ENCODE measurements around the gene PLP1. TPM values are rescaled to one million over a fixed set of nuclear protein-coding genes. Genes with fewer than 3 reads are reported as not detected.

The PLP1 gene
- total RNA-seq, 1 experiment from 2014 or later = 29.2 TPM

DNA sequence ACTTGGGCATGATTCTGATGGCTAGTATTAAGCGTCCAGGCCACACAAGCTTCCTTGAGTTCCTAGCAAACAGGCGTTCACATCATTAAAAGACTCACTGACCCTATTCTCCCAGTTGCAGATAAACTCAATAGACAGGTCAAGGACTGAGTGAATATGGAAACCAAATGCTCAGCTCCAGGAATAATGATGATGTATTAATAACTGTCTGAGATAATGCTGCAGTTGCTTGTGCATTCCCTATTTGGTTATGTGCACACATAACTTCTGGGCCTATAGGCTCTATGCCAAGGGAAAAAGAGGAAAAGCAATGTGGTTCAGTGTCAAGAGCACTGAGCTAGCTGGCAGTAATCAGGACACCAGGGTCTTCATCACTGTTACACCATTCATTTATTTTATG, 51.9 kb downstream of the PLP1 start:
- ATAC-seq (no peak), DNase-seq (ENCODE audit: low spot score) (no peak)
- ChIA-PET CTCF (no interaction called here), POLR2A (no interaction called here)
- peaks cover 76% of the 10 kb centered on the region for H3K27me3 Mint-ChIP-seq (ENCODE audit: low read depth)
- H3K36me3 Mint-ChIP-seq = no peaks in the 10 kb centered on the region
- H3K4me1 Mint-ChIP-seq = peaks cover 6% of the 10 kb centered on the region
- TF ChIP-seq TCF7 (CRISPR knock-in tag; IDR thresholded peaks at IDR 0.05; ENCODE audit: low read depth) (no peak), IRF2 (CRISPR knock-in tag; IDR thresholded peaks at IDR 0.05; ENCODE audit: borderline replicate concordance, low read depth) (no peak), ZNF396 (CRISPR knock-in tag; IDR thresholded peaks at IDR 0.05; ENCODE audit: borderline replicate concordance) (no peak), PRRX2 (CRISPR knock-in tag; IDR thresholded peaks at IDR 0.05) (no peak), TEAD4 (CRISPR knock-in tag; IDR thresholded peaks at IDR 0.05) (no peak), RELA (CRISPR knock-in tag; IDR thresholded peaks at IDR 0.05; ENCODE audit: borderline replicate concordance) (no peak), NR1H2 (CRISPR knock-in tag; IDR thresholded peaks at IDR 0.05) (no peak), ZNF121 (CRISPR knock-in tag; IDR thresholded peaks at IDR 0.05) (no peak), FOXP1 (CRISPR knock-in tag; IDR thresholded peaks at IDR 0.05; ENCODE audit: borderline replicate concordance) (no peak), ZSCAN18 (CRISPR knock-in tag; IDR thresholded peaks at IDR 0.05) (no peak), ETV6 (CRISPR knock-in tag; IDR thresholded peaks at IDR 0.05) (no peak), GABPB1 (CRISPR knock-in tag; IDR thresholded peaks at IDR 0.05) (no peak), ZBTB21 (CRISPR knock-in tag; IDR thresholded peaks at IDR 0.05; ENCODE audit: borderline replicate concordance) (no peak)
- TF ChIP-seq, protein P1, sequence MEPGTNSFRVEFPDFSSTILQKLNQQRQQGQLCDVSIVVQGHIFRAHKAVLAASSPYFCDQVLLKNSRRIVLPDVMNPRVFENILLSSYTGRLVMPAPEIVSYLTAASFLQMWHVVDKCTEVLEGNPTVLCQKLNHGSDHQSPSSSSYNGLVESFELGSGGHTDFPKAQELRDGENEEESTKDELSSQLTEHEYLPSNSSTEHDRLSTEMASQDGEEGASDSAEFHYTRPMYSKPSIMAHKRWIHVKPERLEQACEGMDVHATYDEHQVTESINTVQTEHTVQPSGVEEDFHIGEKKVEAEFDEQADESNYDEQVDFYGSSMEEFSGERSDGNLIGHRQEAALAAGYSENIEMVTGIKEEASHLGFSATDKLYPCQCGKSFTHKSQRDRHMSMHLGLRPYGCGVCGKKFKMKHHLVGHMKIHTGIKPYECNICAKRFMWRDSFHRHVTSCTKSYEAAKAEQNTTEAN (CRISPR knock-in tag; IDR thresholded peaks at IDR 0.05) = no peak
- TF ChIP-seq, protein P2, sequence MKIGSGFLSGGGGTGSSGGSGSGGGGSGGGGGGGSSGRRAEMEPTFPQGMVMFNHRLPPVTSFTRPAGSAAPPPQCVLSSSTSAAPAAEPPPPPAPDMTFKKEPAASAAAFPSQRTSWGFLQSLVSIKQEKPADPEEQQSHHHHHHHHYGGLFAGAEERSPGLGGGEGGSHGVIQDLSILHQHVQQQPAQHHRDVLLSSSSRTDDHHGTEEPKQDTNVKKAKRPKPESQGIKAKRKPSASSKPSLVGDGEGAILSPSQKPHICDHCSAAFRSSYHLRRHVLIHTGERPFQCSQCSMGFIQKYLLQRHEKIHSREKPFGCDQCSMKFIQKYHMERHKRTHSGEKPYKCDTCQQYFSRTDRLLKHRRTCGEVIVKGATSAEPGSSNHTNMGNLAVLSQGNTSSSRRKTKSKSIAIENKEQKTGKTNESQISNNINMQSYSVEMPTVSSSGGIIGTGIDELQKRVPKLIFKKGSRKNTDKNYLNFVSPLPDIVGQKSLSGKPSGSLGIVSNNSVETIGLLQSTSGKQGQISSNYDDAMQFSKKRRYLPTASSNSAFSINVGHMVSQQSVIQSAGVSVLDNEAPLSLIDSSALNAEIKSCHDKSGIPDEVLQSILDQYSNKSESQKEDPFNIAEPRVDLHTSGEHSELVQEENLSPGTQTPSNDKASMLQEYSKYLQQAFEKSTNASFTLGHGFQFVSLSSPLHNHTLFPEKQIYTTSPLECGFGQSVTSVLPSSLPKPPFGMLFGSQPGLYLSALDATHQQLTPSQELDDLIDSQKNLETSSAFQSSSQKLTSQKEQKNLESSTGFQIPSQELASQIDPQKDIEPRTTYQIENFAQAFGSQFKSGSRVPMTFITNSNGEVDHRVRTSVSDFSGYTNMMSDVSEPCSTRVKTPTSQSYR (CRISPR knock-in tag; IDR thresholded peaks at IDR 0.05) = no peak
- TF ChIP-seq, protein P3, sequence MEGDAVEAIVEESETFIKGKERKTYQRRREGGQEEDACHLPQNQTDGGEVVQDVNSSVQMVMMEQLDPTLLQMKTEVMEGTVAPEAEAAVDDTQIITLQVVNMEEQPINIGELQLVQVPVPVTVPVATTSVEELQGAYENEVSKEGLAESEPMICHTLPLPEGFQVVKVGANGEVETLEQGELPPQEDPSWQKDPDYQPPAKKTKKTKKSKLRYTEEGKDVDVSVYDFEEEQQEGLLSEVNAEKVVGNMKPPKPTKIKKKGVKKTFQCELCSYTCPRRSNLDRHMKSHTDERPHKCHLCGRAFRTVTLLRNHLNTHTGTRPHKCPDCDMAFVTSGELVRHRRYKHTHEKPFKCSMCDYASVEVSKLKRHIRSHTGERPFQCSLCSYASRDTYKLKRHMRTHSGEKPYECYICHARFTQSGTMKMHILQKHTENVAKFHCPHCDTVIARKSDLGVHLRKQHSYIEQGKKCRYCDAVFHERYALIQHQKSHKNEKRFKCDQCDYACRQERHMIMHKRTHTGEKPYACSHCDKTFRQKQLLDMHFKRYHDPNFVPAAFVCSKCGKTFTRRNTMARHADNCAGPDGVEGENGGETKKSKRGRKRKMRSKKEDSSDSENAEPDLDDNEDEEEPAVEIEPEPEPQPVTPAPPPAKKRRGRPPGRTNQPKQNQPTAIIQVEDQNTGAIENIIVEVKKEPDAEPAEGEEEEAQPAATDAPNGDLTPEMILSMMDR (IDR thresholded peaks at IDR 0.05) = no peak
- no peak overlapping the region for H3K27ac Mint-ChIP-seq
- no peaks in the 10 kb centered on the region for H3K9me3 Mint-ChIP-seq
- no peak overlapping the region for H3K4me3 Mint-ChIP-seq

DNA sequence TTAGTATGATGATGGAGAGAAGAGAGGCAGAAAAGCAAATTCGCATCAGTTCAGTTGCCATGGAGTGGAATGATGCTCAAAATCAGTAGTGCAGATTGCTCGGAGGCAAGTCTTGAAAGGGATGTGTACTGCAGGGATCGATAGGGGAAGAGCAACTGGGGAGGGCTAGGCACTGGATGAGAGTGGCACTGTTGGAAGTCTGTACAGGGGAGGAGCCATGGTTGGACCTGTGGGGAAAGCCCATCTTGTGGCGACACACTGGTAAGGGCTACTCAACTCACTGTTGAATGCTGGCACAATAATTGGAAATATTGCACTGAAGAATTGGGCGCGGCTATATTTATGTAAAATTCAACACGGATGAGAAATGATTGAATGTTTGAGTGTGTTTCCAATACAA, 54.2 kb downstream of the PLP1 start:
- ATAC-seq (no peak), DNase-seq (ENCODE audit: low spot score) (no peak)
- H3K9me3 Mint-ChIP-seq = no peaks in the 10 kb centered on the region
- H3K36me3 Mint-ChIP-seq = no peaks in the 10 kb centered on the region
- peaks cover 71% of the 10 kb centered on the region for H3K27me3 Mint-ChIP-seq (ENCODE audit: low read depth)
- POLR2A ChIA-PET = no interaction called here
- CTCF ChIA-PET = no interaction called here
- H3K27ac Mint-ChIP-seq = no peak overlapping the region
- peaks cover 6% of the 10 kb centered on the region for H3K4me1 Mint-ChIP-seq
- peak overlapping the region; percentile 38 for H3K4me3 Mint-ChIP-seq
- TF ChIP-seq RORB (CRISPR knock-in tag; IDR thresholded peaks at IDR 0.05) (no peak), ETV6 (CRISPR knock-in tag; IDR thresholded peaks at IDR 0.05) (no peak), MYBL2 (CRISPR knock-in tag; IDR thresholded peaks at IDR 0.05) (no peak), SMAD4 (CRISPR knock-in tag; IDR thresholded peaks at IDR 0.05) (no peak), FOXJ3 (CRISPR knock-in tag; IDR thresholded peaks at IDR 0.05; ENCODE audit: borderline replicate concordance) (no peak), ZNF138 (CRISPR knock-in tag; conservative IDR thresholded peaks at IDR 0.05) (no peak), ELF4 (CRISPR knock-in tag; IDR thresholded peaks at IDR 0.05; ENCODE audit: low read depth) (no peak), ARID4B (CRISPR knock-in tag; IDR thresholded peaks at IDR 0.05; ENCODE audit: borderline replicate concordance) (no peak), ZNF232 (CRISPR knock-in tag; IDR thresholded peaks at IDR 0.05) (no peak)

Measured in WTC11 (cell line).